CD14-positive monocyte (primary cell): ENCODE data around the gene GHRL. TPM values are rescaled to one million over a fixed set of nuclear protein-coding genes. Genes with fewer than 3 reads are reported as not detected.

ENCODE experiments used
- DNase-seq, 3 donors: peaks; one replicate each; pipeline ENCODE4 v3.0.0-alpha.2; 2011 to 2022
- H2AFZ ChIP-seq: 2 replicates; pipeline ENCODE4 v1.6.0; 2012; ENCODE audit warnings: mild to moderate bottlenecking, low read depth, low read length, inconsistent platforms; ENCODE audit not compliant: insufficient read depth, poor library complexity, severe bottlenecking
- H3K27ac ChIP-seq, 2 donors: 1 replicate in 1 of 2; 2 replicates in 1 of 2; pipeline ENCODE4 v1.5.1; 2012 to 2013; ENCODE audit warnings: low read length in 2 of 2, control low read depth in 1 of 2, inconsistent platforms in 1 of 2, low read depth in 1 of 2, mild to moderate bottlenecking in 1 of 2
- H3K27me3 ChIP-seq, 2 donors: one replicate each; pipeline versions ENCODE4 v1.6.0 to v1.6.1; 2011 to 2013; ENCODE audit warnings: low read length in 2 of 2; ENCODE audit not compliant: control insufficient read depth in 2 of 2, insufficient read depth in 2 of 2
- H3K36me3 ChIP-seq, 2 donors: replicated peaks in 1 of 2; 1 replicate in 1 of 2; 2 replicates in 1 of 2; pipeline versions ENCODE4 v1.5.1 to v1.6.1; 2012 to 2013; ENCODE audit warnings: low read length in 2 of 2, control low read depth in 1 of 2, inconsistent platforms in 1 of 2, mild to moderate bottlenecking in 1 of 2; ENCODE audit not compliant: insufficient read depth in 2 of 2, control insufficient read depth in 1 of 2
- H3K4me1 ChIP-seq, 2 donors: 1 replicate in 1 of 2; 2 replicates in 1 of 2; pipeline versions ENCODE4 v1.5.1 to v1.6.1; 2012 to 2013; ENCODE audit warnings: low read length in 2 of 2, control low read depth in 1 of 2, inconsistent platforms in 1 of 2, mild to moderate bottlenecking in 1 of 2, moderate library complexity in 1 of 2; ENCODE audit not compliant: insufficient read depth in 2 of 2, control insufficient read depth in 1 of 2
- H3K4me2 ChIP-seq: replicated peaks from 2 replicates; pipeline ENCODE3; 2012; ENCODE audit warnings: low read length, moderate library complexity, mild to moderate bottlenecking; ENCODE audit not compliant: poor library complexity, severe bottlenecking; ENCODE audit errors: extremely low read depth
- H3K4me3 ChIP-seq, 3 experiments: fragments of 200-600 bp in 1 of 3; sonication (generic) in 1 of 3; replicated peaks in 1 of 3; 1 replicate in 2 of 3; 2 replicates in 1 of 3; pipeline ENCODE4 v1.5.1; 2011 to 2013; ENCODE audit warnings: low read length in 3 of 3, mild to moderate bottlenecking in 3 of 3, control low read depth in 2 of 3, low read depth in 2 of 3, inconsistent platforms in 1 of 3, moderate library complexity in 1 of 3
- H3K79me2 ChIP-seq: 2 replicates; pipeline ENCODE4 v1.6.0; 2012; ENCODE audit warnings: mild to moderate bottlenecking, control low read depth, inconsistent platforms, low read length, moderate library complexity; ENCODE audit not compliant: insufficient read depth
- H3K9ac ChIP-seq: 2 replicates; pipeline ENCODE4 v1.6.0; 2017; ENCODE audit warnings: low read length, mild to moderate bottlenecking; ENCODE audit not compliant: insufficient read depth, poor library complexity, severe bottlenecking
- H3K9me3 ChIP-seq, 2 donors: replicated peaks in 1 of 2; 1 replicate in 1 of 2; 2 replicates in 1 of 2; pipeline versions ENCODE4 v1.5.1 to v1.6.1; 2012 to 2013; ENCODE audit warnings: low read length in 2 of 2, control low read depth in 1 of 2; ENCODE audit not compliant: control insufficient read depth in 1 of 2, insufficient read depth in 1 of 2
- H4K20me1 ChIP-seq: 2 replicates; pipeline ENCODE4 v1.6.0; 2012; ENCODE audit warnings: mild to moderate bottlenecking, low read length, control low read depth, moderate library complexity; ENCODE audit not compliant: insufficient read depth
- H3K27ac Mint-ChIP-seq, 7 donors: one replicate each; pipeline ENCODE4 v1.8.0; 2020; ENCODE audit warnings: mild to moderate bottlenecking in 7 of 7, mixed read lengths in 7 of 7, moderate library complexity in 6 of 7, inconsistent platforms in 2 of 7
- H3K27me3 Mint-ChIP-seq, 3 donors: one replicate each; pipeline ENCODE4 v1.8.0; 2021 to 2022; ENCODE audit warnings: low read depth in 3 of 3, mild to moderate bottlenecking in 3 of 3, mixed read lengths in 3 of 3, moderate library complexity in 3 of 3, inconsistent platforms in 1 of 3
- H3K36me3 Mint-ChIP-seq, 2 donors: one replicate each; pipeline ENCODE4 v1.8.0; 2020; ENCODE audit warnings: mixed read lengths in 2 of 2, inconsistent platforms in 1 of 2, mild to moderate bottlenecking in 1 of 2
- H3K4me1 Mint-ChIP-seq: one replicate; pipeline ENCODE4 v1.8.0; 2020; ENCODE audit warnings: mild to moderate bottlenecking, mixed read lengths
- H3K4me3 Mint-ChIP-seq, 2 donors: one replicate each; pipeline ENCODE4 v1.8.0; 2020; ENCODE audit warnings: mild to moderate bottlenecking in 2 of 2, mixed read lengths in 2 of 2, moderate library complexity in 1 of 2
- H3K9me3 Mint-ChIP-seq, 7 donors: one replicate each; pipeline ENCODE4 v1.8.0; 2020 to 2022; ENCODE audit warnings: mixed read lengths in 7 of 7, mild to moderate bottlenecking in 6 of 7, moderate library complexity in 6 of 7, inconsistent platforms in 2 of 7
- WGBS: methylation state at CpG from one replicate; pipeline ENCODE4 v1.1.5; 2013; ENCODE audit warnings: missing lambda C conversion rate; ENCODE audit not compliant: insufficient coverage; 5-methylcytosine and 5-hydroxymethylcytosine counted together
- intact Hi-C, 2 donors: fragments of 100-400 bp; cut with micrococcal nuclease; formaldehyde crosslinking; loops; one replicate each; pipeline versions ENCODE4 v1.15.0 to v1.15.1; 2023
- polyA plus RNA-seq, 3 donors: library from polyadenylated mRNA; depleted of rRNA in 1 of 3; unstranded in 2 of 3; stranded (reverse) in 1 of 3; fragments of 300-500 nt in 2 of 3; fragments of >200 nt in 1 of 3; fragmentation: Illumina TruSeq in 2 of 3; gene quantifications; 1 replicate in 2 of 3; 2 replicates in 1 of 3; pipeline ENCODE4 v1.2.3, GENCODE V29; 2012 to 2021
- TF ChIP-seq, protein P1 (sequence below): fragments of 200-600 bp; IDR thresholded peaks from one replicate; pipeline ENCODE4 v1.8.0; 2022; ENCODE audit warnings: antibody characterized with exemption, mild to moderate bottlenecking

Gene GHRL
- polyA plus RNA-seq, 3 donors: 2.3 to 9.9 (median 7.0) TPM

DNA sequence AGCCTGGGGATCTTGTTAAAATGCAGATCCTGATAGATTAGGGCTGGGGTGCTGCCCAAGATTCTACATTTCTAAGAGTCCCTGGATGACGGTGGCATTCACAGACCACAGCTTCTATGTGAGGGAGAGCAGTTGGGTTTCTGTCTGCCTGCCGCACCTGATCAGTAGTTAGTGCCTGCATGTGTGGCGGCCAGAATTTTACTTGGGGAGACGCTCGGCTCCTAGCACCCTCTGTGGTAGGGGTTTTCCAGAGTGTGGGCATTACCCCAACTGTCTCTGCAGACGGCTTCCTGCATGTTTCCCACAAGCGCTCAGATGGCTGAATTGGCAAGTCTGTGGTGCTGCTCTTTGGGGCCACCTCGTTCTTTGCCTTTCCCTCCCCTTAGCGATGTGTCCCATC is 8.3 kb downstream of the GHRL start:
- peaks cover 9% of the 10 kb centered on the region for H4K20me1 ChIP-seq
- Mint-ChIP-seq H3K27ac (peak overlapping the region in 2 of 7 donors; percentile 36 to 83), H3K27me3 (no peaks in the 10 kb centered on the region), H3K9me3 (no peaks in the 10 kb centered on the region), H3K4me1 (peaks cover 3% of the 10 kb centered on the region), H3K4me3 (no peak overlapping the region), H3K36me3 (peaks cover 82 to 84% of the 10 kb centered on the region in 2 donors)
- intact Hi-C loops: no loop called here
- WGBS: 10% methylated on average over 8 of the region's 9 CpGs
- no peak overlapping the region for H3K4me2 ChIP-seq
- H3K27ac ChIP-seq: no peak overlapping the region
- no peak overlapping the region for H2AFZ ChIP-seq
- no peaks in the 10 kb centered on the region for H3K79me2 ChIP-seq
- TF ChIP-seq, protein P1, sequence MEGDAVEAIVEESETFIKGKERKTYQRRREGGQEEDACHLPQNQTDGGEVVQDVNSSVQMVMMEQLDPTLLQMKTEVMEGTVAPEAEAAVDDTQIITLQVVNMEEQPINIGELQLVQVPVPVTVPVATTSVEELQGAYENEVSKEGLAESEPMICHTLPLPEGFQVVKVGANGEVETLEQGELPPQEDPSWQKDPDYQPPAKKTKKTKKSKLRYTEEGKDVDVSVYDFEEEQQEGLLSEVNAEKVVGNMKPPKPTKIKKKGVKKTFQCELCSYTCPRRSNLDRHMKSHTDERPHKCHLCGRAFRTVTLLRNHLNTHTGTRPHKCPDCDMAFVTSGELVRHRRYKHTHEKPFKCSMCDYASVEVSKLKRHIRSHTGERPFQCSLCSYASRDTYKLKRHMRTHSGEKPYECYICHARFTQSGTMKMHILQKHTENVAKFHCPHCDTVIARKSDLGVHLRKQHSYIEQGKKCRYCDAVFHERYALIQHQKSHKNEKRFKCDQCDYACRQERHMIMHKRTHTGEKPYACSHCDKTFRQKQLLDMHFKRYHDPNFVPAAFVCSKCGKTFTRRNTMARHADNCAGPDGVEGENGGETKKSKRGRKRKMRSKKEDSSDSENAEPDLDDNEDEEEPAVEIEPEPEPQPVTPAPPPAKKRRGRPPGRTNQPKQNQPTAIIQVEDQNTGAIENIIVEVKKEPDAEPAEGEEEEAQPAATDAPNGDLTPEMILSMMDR: no peak
- no peaks in the 10 kb centered on the region for H3K9me3 ChIP-seq
- no peak overlapping the region for H3K9ac ChIP-seq
- H3K4me1 ChIP-seq: no peaks in the 10 kb centered on the region
- peak in 1 of 3 donors; percentile 36 for DNase-seq
- H3K36me3 ChIP-seq: peaks cover 61 to 85% of the 10 kb centered on the region in 2 donors
- H3K4me3 ChIP-seq: no peak overlapping the region
- H3K27me3 ChIP-seq: no peaks in the 10 kb centered on the region

DNA sequence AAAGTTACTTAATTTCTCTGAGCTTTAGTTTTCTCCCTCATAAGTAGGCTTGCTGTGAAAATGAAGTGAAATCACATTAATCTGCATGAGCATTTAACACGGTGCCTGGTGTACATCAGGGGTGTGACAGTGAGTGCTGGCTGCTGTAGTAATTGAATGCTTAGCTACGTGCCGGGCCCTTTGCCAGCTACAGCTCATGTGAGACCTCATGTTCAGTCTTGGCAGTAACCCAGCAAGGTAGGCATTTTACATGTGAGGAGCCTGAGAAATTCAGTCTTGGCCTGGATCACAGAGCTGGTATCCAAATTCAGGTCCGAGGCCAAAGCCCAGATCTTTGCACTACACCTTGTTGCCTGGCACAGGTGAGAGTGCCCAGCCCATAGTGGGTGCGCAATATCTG is 9.1 kb downstream of the GHRL start:
- no peak overlapping the region for H3K4me3 Mint-ChIP-seq
- peaks cover 3% of the 10 kb centered on the region for H3K4me1 Mint-ChIP-seq

More for the DNA sequence above, 9.1 kb downstream of the GHRL start:
- Histone ChIP-seq H3K27me3 (no peaks in the 10 kb centered on the region), H3K4me3 (no peak overlapping the region), H3K4me2 (no peak overlapping the region), H3K9me3 (no peaks in the 10 kb centered on the region), H3K9ac (no peak overlapping the region), H3K79me2 (no peaks in the 10 kb centered on the region), H3K4me1 (no peaks in the 10 kb centered on the region), H4K20me1 (peaks cover 18% of the 10 kb centered on the region), H2AFZ (no peak overlapping the region), H3K36me3 (peaks cover 62 to 85% of the 10 kb centered on the region in 2 donors), H3K27ac (no peak overlapping the region)
- Mint-ChIP-seq H3K27ac (peak overlapping the region in 2 of 7 donors; percentile 8 to 65), H3K36me3 (peaks cover 81 to 84% of the 10 kb centered on the region in 2 donors), H3K27me3 (no peaks in the 10 kb centered on the region), H3K9me3 (no peaks in the 10 kb centered on the region)
- no peak for DNase-seq
- intact Hi-C loops: no loop called here
- TF ChIP-seq, protein P1: no peak
- 93% methylated on average over 3 of the region's 5 CpGs for WGBS
